ELR (cell line): ENCODE measurements around the gene CCDC57.

Experiments
- DNase-seq: peaks from one replicate; pipeline ENCODE4 v3.0.0-alpha.2; 2015; ENCODE audit warnings: low read depth

CCDC57 gene

GRCh38 chr17:82105882-82106687, 106.6 kb downstream of the CCDC57 start:
- peak; percentile 82 for DNase-seq

GRCh38 chr17:82105417-82105881, 107.2 kb downstream of the CCDC57 start:
- DNase-seq = no peak

DNA sequence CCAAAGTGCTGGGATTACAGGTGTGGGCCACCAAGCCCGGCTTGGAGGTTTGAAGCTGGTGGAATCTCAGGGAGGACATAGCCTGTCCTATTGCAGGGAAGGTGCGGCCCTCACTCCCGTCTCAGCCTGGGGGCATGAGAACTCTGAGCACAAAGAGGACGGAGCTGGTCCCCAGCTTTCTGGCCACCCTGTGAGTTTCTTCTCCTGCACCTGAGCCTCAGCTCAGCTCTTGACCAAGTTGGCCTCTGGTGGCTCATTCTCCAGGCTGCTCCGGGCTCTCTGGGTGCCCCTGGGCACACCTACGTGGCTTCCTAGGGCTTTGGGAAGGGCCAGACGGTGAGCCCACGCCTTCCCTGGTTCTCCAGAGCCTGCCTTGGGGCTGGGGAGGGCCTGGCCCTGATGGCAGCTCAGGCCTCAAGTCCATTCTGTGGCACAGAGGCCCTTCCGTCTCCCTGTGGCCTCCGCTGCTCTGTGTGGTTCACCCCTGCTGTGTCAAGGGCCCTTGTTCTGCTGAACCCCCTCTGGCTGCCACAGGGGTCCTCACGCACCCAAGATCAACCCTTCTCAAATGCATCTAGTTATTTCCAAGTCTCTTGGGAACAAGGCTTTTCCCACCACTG, 107.7 kb downstream of the CCDC57 start:
- DNase-seq = no peak

DNA sequence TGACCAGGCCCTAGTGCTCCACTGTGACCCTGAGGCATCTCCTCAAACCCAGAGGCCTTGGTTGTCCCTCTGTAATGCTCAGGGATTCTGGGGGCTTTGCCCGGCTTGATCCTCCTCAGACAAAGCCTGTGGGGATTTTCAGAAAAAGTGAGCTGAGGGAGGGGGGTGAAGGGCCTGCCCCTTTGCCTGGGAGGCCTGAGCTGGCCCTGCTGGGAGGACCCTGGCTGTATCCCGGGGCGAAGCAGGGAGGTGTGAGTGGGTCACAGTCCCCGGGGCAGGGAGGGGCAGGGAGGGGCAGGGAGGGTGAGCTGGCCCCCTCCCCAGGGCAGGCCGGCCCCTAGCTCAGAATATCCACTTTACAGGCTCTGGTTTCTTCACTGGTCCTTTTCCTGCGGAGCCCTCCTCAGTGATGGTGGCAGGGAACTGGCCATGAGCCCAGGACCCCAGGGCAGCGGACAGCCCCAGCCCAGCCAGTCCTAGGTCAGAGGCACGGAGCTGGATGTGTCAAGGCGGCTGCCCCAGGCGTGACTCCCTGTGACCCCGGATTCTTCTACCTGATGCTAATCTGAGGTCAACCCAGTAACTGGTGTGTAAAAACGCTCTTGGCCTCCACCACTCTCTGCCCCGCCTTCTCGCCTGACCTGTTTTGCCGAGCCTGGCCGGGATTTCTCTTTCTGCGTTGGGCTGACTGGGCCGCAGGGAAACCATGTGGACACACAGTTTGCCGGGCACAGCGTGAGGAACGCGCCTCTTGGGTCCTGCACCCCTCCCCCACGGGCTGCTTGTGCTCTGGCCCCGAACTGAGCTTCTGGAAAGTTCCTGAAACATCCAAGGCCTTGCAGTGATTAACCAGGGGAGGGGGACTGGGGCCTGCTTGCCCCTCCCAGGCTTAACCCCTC, 108.8 kb downstream of the CCDC57 start:
- no peak for DNase-seq

- no peak for DNase-seq
These were observed 110.6 kb downstream of the CCDC57 start for GRCh38 chr17:82101767-82102679.

DNA sequence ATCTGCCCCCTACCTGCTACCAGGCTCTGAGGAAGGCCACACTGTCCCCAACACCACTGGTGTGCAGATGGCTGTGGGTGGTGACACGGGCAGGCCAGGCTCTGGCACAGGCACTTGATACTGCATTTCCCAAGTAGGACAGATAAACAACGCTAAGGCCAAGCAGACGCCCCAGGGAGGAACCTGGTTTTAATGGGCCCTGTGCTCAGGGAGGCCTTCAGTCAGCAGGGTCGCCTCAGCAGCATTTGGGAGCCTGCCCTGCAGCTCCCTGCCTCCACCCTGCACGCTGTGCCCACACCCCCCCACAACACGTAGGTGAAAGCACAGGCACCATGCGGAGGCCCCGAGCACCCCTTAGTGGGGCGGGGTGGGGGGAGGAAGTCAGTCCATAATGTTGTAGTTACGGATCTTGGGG, 111.3 kb downstream of the CCDC57 start:
- no peak for DNase-seq

GRCh38 chr17:82100502-82101298, 111.9 kb downstream of the CCDC57 start:
- DNase-seq = no peak

DNA sequence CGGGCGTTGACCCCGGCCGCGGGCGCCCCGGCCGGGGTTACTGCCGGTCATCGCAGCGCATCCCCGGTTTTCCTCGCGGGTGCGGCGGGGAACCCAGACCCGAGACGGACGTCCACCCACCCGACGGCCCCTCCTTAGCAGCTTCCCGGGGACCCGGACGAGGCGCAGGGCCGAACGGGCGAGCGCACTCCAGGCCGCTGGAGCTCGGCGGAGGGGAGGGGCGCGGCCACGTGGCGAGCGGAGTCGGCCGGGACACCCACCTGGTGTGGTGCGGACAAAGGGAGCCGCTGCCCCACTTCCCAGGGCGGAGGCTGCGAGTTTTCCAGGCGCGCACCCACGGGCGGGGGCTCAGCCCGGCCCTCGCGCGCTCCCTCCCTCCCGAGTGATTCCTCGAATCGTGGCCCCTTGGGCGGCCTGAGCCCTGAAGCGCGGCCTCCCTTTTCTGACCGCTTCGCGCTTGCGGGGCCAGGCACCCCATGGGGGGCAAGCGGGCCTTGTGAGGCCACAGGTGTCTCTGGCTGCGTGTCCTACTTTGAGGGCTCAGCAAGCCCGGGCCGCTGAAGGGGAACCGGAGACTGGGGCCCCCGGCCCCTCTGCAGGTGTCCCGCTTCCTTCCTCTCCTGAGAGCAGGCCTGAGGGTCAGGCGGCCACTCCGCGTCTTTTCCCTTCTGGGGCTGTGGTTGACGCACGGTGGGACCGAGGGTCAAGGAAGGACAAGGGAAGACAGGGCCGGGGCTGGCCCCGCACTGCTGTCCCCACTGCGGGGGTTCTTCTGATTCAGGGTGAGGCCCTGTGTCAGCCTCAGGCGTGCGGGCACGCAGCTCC, 113.5 kb downstream of the CCDC57 start:
- no peak for DNase-seq

- peak; percentile 97 for DNase-seq
These were observed 114.3 kb downstream of the CCDC57 start, which contains the start of gene FASN for GRCh38 chr17:82098169-82098938. FASN (minus strand) TSS chr17:82098236; CDS start chr17:82096445, 1,791 bp downstream.

GRCh38 chr17:82097919-82098168, 114.8 kb downstream of the CCDC57 start:
- DNase-seq = no peak

DNA sequence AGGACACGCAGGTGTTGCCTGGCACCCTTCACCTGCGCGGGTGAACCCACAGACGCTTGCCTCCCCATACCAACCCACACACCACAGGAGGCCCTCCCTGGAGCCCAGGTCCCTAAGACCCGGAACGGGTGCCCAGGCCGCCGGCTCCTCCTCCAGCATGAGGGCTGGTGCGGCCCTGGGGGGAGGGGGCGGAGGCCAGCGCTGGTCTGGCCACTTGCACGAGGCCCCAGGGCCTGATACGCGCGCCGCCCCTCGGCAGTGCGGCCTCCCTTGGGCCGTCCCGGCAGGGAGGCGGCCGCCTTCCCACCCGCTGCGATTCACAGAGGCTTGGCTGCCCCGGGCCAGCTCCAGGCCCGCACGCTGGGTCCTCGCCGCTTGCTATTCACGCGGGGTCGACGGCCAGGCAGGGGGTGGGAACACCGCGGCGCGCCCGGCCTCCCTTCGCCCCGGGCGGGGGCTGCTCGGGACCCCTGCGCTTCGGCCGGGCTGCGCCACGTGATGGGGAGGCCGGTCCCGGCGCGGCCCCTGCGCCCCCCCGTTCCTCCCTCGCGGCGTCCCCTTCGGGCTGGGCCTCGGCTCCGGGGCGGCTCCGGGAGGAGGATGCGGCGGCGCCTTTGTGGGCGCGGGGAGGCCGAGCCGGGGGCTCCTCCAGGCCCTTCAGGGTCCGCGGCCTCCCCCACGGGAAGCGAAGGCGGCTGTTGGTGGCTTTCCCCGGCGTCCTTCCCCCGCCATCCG, 115.3 kb downstream of the CCDC57 start:
- DNase-seq = peak; percentile 71

GRCh38 chr17:82096709-82097183, 115.9 kb downstream of the CCDC57 start:
- DNase-seq = no peak

GRCh38 chr17:82095777-82096708, 116.6 kb downstream of the CCDC57 start:
- no peak for DNase-seq

- DNase-seq = no peak
These were observed 117.5 kb downstream of the CCDC57 start for GRCh38 chr17:82094931-82095776.

- no peak for DNase-seq
These were observed 119.5 kb downstream of the CCDC57 start for GRCh38 chr17:82092995-82093751.
